Right lobe of liver (tissue), 4 donors: ENCODE results near the gene EDIL3.

Experiments
- CTCF ChIP-seq, 4 donors: fragments of 200-600 bp in 3 of 4; fragments of 450-650 bp in 1 of 4; IDR thresholded peaks; one replicate each; pipeline versions ENCODE4 v1.5.1 to v1.8.0; 2016 to 2022; ENCODE audit warnings: antibody characterized with exemption in 4 of 4, mild to moderate bottlenecking in 2 of 4
- POLR2A ChIP-seq: fragments of 450-650 bp; IDR thresholded peaks from one replicate; pipeline ENCODE4 v1.6.1; 2017; ENCODE audit warnings: antibody characterized with exemption, mild to moderate bottlenecking
- donor health status: DM: no; HTN: no; CAD: no.
- donor health status: DM: no; HTN: no; CAD: no.
- donor health status: DM: no; HTN: yes; CAD: no.

- TF ChIP-seq CTCF (IDR thresholded peaks at IDR 0.05) = no peak
- no peak for TF ChIP-seq POLR2A
Observed at GRCh38 chr5:84362061-84362720, 22.5 kb downstream of the EDIL3 start.
